Fibroblast of lung (primary cell): ENCODE results near the gene UBR3. TPM values are rescaled to one million over a fixed set of nuclear protein-coding genes. Genes with fewer than 3 reads are reported as not detected.

ENCODE experiments used
- DNase-seq, 2 donors: peaks; one replicate each; pipeline versions ENCODE4 v3.0.0 to v3.0.0-alpha.2; 2010; ENCODE audit warnings: low read depth in 2 of 2
- H2AFZ ChIP-seq: 2 replicates; pipeline ENCODE4 v1.5.1; 2012; ENCODE audit warnings: low read length, control low read depth, inconsistent platforms
- H3K27ac ChIP-seq: 2 replicates; pipeline ENCODE4 v1.5.1; 2011; ENCODE audit warnings: low read length, control low read depth; ENCODE audit not compliant: insufficient read depth
- H3K27me3 ChIP-seq: 2 replicates; pipeline ENCODE4 v1.5.1; 2011; ENCODE audit warnings: mild to moderate bottlenecking, low read length; ENCODE audit not compliant: control insufficient read depth, insufficient read depth
- H3K36me3 ChIP-seq: 2 replicates; pipeline ENCODE4 v1.5.1; 2011; ENCODE audit warnings: low read length; ENCODE audit not compliant: control insufficient read depth, insufficient read depth
- H3K4me1 ChIP-seq: 2 replicates; pipeline ENCODE4 v1.5.1; 2011; ENCODE audit warnings: low read length; ENCODE audit not compliant: control insufficient read depth, insufficient read depth; ENCODE audit errors: extremely low read depth
- H3K4me2 ChIP-seq: 2 replicates; pipeline ENCODE4 v1.5.1; 2011; ENCODE audit warnings: low read length, control low read depth; ENCODE audit not compliant: insufficient read depth; ENCODE audit errors: extremely low read depth
- H3K4me3 ChIP-seq, 4 experiments: fragments of 200-600 bp in 1 of 4; sonication (generic) in 1 of 4; replicated peaks in 1 of 4; 2 replicates each; pipeline ENCODE4 v1.5.1; 2011 to 2016; ENCODE audit warnings: low read length in 4 of 4, low read depth in 3 of 4, mild to moderate bottlenecking in 3 of 4, control low read depth in 2 of 4, inconsistent platforms in 1 of 4, mixed read lengths in 1 of 4; ENCODE audit not compliant: insufficient read depth in 1 of 4; ENCODE audit errors: control extremely low read depth in 1 of 4
- H3K79me2 ChIP-seq: 2 replicates; pipeline ENCODE4 v1.5.1; 2012; ENCODE audit warnings: mild to moderate bottlenecking, low read length, inconsistent platforms; ENCODE audit not compliant: control insufficient read depth, insufficient read depth
- H3K9ac ChIP-seq: 2 replicates; pipeline ENCODE4 v1.5.1; 2011; ENCODE audit warnings: mild to moderate bottlenecking, low read length, control low read depth; ENCODE audit not compliant: insufficient read depth
- H3K9me3 ChIP-seq: 2 replicates; pipeline ENCODE4 v1.5.1; 2012; ENCODE audit warnings: low read depth, low read length; ENCODE audit not compliant: control insufficient read depth, insufficient read depth
- H4K20me1 ChIP-seq: 2 replicates; pipeline ENCODE4 v1.5.1; 2011; ENCODE audit warnings: low read length; ENCODE audit not compliant: control insufficient read depth, insufficient read depth; ENCODE audit errors: extremely low read depth
- CTCF ChIP-seq, 2 donors: IDR thresholded peaks in 1 of 2; conservative IDR thresholded peaks in 1 of 2; 1 replicate in 1 of 2; 2 replicates in 1 of 2; pipeline ENCODE4 v1.5.1; 2011 to 2012; ENCODE audit warnings: low read length in 2 of 2, control low read depth in 1 of 2, inconsistent platforms in 1 of 2, low read depth in 1 of 2, mild to moderate bottlenecking in 1 of 2
- EZH2 ChIP-seq: IDR thresholded peaks from 2 replicates; pipeline ENCODE4 v1.5.1; 2012; ENCODE audit warnings: low read length, control low read depth, mild to moderate bottlenecking; ENCODE audit errors: missing control alignments
- polyA plus RNA-seq, 2 donors: library from polyadenylated mRNA; depleted of rRNA in 1 of 2; stranded (reverse) in 1 of 2; unstranded in 1 of 2; fragments of >200 nt; gene quantifications; 2 replicates each; pipeline ENCODE4 v1.2.1, GENCODE V29; 2011 to 2012; ENCODE audit warnings: missing spikeins in 1 of 2
- total RNA-seq: library from RNA; depleted of rRNA; stranded (reverse); fragments of >200 nt; gene quantifications from 2 replicates; pipeline ENCODE4 v1.2.1, GENCODE V29; 2014

The UBR3 gene
- total and polyA plus RNA-seq, 2 donors (not counting 1 experiment from before 2014, with no cell fraction given), result 21.7 to 39.5 TPM

GRCh38 chr2:169822036-169822435, 5.2 kb upstream of the UBR3 start:
- peak in 1 of 2 donors; percentile 42 for DNase-seq
- Histone ChIP-seq H3K9ac (no peak overlapping the region), H3K36me3 (no peaks in the 10 kb centered on the region), H3K9me3 (no peaks in the 10 kb centered on the region), H4K20me1 (no peaks in the 10 kb centered on the region), H3K27ac (no peak overlapping the region), H3K4me1 (no peaks in the 10 kb centered on the region), H3K4me3 (no peak overlapping the region), H3K27me3 (no peaks in the 10 kb centered on the region), H2AFZ (no peak overlapping the region), H3K4me2 (no peak overlapping the region), H3K79me2 (peaks cover 17% of the 10 kb centered on the region)
- TF ChIP-seq EZH2 (no peak), CTCF (conservative IDR thresholded peaks at IDR 0.05 in 1 of 2, IDR thresholded peaks at IDR 0.05 in 1 of 2; ENCODE audit: low read depth in 1 of 2, low read length in 2 of 2) (no peak)

DNA sequence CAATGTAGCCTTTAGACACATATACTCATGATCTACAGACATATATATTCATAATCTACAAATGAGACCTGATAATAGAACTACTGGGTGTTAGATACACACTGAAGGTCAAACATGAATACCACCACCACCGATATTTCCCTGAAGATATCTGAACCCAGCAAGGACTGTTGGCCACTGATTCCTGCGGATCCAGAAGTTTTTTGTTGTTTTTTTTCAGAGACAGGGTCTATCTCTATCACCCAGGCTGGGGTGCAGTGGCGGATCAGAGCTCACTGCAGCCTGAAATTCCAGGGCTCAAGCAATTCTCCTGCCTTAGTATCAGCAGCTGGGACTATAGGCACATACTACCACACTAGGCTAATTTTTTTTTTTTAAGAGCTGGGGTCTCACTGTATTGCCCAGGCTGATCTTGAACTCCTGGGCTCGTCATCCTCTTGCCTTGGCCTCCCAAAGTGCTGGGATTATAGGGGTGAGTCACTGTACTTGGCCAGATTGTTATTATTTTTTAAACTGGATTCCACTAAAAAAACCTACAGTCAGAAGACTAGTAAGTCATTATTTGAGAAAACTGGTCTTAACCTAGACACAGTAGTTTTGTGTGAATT, 4.4 kb upstream of the UBR3 start:
- DNase-seq, result no peak
- Histone ChIP-seq H3K79me2 (peaks cover 19% of the 10 kb centered on the region), H3K27ac (no peak overlapping the region)

DNA sequence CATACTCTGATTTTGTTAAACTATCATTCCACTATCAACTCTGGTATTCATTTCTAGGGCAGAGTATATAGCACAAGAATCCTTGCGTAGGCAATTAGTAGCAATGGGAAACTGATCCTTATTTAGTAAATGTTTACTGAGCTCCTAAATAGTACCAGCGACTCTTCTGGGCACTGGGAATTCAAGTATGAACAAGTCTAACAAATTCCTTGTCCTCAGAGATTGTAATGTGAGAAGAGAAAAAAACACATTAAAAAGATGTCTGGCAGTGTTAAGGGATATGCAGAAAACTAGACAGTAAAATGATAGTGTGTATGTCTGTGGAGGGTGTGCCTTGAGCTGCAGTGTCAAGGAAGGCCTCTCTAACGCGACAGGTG, 3.3 kb upstream of the UBR3 start:
- H3K4me1 ChIP-seq, result no peaks in the 10 kb centered on the region
- H4K20me1 ChIP-seq, result no peaks in the 10 kb centered on the region
- H3K27ac ChIP-seq, result peak overlapping the region; percentile 76
- H3K36me3 ChIP-seq, result no peaks in the 10 kb centered on the region
- no peaks in the 10 kb centered on the region for H3K27me3 ChIP-seq
- H3K79me2 ChIP-seq, result peaks cover 30% of the 10 kb centered on the region
- H3K4me2 ChIP-seq, result peak overlapping the region; percentile 59
- no peaks in the 10 kb centered on the region for H3K9me3 ChIP-seq
- DNase-seq, result no peak
- no peak overlapping the region for H3K9ac ChIP-seq
- peak overlapping the region; percentile 81 to 91 (median 88) for H3K4me3 ChIP-seq
- H2AFZ ChIP-seq, result no peak overlapping the region
- TF ChIP-seq EZH2 (no peak), CTCF (conservative IDR thresholded peaks at IDR 0.05 in 1 of 2, IDR thresholded peaks at IDR 0.05 in 1 of 2; ENCODE audit: low read depth in 1 of 2, low read length in 2 of 2) (no peak)

More for the DNA sequence above, 4.4 kb upstream of the UBR3 start:
- no peak for TF ChIP-seq EZH2
- TF ChIP-seq CTCF (conservative IDR thresholded peaks at IDR 0.05 in 1 of 2, IDR thresholded peaks at IDR 0.05 in 1 of 2; ENCODE audit: low read depth in 1 of 2, low read length in 2 of 2), result no peak
- Histone ChIP-seq H2AFZ (no peak overlapping the region), H3K4me1 (no peaks in the 10 kb centered on the region), H4K20me1 (no peaks in the 10 kb centered on the region), H3K9me3 (no peaks in the 10 kb centered on the region), H3K27me3 (no peaks in the 10 kb centered on the region), H3K36me3 (no peaks in the 10 kb centered on the region), H3K9ac (no peak overlapping the region), H3K4me2 (no peak overlapping the region), H3K4me3 (peak overlapping the region in 2 of 4 experiments; percentile 11 to 91)
